CD1c-positive myeloid dendritic cell (primary cell): ENCODE results near the gene RBBP8.

Source experiments
- DNase-seq: peaks from one replicate; pipeline ENCODE4 v3.0.0-alpha.2; 2016; ENCODE audit errors: extremely low spot score

Gene RBBP8

GRCh38 chr18:22999212-22999611 is 66.1 kb downstream of the RBBP8 start:
- DNase-seq = no peak

GRCh38 chr18:22999647-23000046 is 66.5 kb downstream of the RBBP8 start:
- no peak for DNase-seq

GRCh38 chr18:23003289-23003688 is 70.2 kb downstream of the RBBP8 start:
- DNase-seq = no peak

- no peak for DNase-seq
Observed at GRCh38 chr18:23012249-23012648, 79.1 kb downstream of the RBBP8 start.

DNA sequence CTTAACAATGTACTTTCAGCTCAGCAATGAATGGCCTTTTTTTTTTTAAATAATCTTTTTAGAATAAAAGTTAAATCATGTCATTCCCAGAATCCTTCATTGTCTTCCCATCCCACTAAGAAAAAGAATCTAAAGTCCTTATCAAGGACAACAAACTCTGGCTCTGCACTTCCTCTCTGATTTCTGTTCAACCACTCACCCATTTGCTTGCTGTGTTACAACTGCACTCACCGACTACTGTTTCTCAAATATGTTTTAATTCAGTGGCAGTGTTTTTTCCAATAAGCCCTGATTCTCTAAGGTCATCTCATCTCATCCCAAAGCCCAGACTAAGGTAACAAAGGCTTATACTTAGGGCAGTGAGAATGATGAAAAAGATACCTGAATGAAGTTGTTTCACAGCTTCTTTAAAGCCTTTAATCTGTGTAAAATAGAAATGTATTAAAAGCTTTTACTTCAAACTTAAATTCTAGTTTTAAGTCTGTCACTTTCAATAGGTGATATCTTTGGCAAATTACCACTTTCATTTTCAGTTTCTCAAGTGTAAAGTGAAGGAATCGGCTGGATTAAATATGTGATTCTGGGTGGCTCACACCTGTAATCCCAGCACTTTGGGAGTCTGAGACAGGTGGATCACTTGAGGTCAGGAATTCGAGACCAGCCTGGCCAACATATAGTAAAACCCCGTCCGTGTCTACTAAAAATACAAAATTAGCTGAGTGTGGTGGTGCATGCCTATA is 87.6 kb downstream of the RBBP8 start:
- DNase-seq = no peak

- DNase-seq = no peak
Observed at GRCh38 chr18:23021623-23022022, 88.5 kb downstream of the RBBP8 start.

DNA sequence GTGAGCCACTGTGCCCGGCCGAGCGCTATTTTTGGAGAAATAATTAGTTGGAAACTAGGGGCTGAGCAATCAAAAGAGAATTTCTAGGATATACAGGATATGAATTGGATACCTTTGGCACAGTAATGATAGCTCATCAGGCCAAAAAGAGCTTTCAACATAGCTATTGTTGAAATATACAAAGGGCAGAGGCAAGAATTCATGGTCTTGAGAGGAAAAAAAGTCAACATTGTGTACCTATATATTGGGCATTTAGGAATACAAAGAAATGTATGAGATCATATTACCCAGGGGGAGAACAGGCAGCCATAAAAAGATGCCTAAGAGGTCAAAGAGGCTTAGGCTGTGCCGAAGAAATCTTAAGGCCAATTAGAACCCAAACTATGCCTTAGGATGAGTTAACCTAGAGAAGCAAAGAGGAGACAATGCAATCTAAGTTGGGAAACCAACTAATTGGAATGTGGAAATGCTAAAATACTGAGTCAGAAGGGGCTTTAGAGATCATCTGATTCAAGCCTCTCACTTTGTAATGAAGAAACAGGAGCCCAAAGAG is 99.0 kb downstream of the RBBP8 start:
- no peak for DNase-seq

GRCh38 chr18:23033056-23033455 is 99.9 kb downstream of the RBBP8 start:
- DNase-seq = no peak

DNA sequence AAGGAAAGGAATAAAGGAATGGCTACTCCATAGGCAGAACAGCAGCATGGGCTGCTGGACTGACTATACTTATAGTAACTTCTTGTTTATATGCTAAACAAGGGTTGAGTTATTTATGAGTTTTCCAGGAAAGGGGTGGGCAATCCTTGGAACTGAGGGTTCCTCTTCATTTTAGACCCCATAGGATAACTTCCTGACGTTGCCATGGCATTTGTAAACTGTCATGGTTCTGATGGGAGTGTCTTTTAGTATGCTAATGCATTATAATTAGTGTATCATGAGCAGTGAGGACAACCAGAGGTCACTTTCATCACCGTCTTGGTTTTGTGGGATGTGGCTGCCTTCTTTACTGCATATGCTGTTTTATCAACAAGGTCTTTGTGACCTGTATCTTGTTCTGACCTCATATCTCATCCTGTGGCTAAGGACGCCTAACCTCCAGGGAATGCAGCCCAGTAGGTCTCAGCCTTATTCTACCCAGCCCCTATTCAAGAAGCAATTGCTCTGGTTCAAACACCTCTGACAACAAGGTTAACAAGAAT is 103.6 kb downstream of the RBBP8 start:
- no peak for DNase-seq

- DNase-seq = no peak
Observed at GRCh38 chr18:23037646-23038045, 104.5 kb downstream of the RBBP8 start.

DNA sequence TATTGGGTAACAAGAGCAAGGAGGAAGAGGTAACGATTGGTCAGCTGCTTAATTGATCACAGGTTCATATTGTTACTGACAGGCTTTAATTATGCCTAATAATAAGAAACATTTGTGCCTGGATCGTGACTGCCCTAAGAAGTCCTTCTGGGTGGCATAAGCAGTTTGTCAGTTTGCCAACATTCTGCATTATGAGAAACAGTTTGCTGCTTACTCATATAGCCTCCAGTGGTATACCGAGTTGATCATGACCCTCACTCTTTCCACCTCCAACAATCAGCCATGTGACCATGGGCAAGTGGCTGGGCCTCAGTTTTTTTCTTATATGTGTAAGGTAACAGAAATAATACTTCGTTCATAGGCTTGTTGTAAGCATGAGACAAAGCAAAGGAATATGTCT is 105.6 kb downstream of the RBBP8 start:
- no peak for DNase-seq

DNA sequence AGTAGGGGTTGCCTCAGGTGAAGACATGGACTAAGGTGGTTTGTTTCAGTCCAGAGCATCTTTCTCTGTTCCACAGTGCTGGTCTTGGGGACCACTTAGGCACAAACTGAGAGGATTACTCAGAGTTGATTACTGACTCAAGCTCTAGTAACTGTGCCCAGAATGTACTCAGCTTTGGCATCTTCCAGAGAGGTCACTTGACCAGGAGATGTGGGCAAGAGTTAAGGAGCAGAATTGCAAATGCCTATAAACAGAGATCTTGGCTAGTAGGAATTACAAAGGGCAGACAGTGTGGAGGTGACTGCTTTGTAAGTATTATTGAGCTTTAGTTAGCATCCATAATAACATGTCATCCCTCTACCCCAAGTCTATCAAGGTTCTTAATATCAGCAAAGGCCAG is 109.0 kb downstream of the RBBP8 start:
- no peak for DNase-seq

DNA sequence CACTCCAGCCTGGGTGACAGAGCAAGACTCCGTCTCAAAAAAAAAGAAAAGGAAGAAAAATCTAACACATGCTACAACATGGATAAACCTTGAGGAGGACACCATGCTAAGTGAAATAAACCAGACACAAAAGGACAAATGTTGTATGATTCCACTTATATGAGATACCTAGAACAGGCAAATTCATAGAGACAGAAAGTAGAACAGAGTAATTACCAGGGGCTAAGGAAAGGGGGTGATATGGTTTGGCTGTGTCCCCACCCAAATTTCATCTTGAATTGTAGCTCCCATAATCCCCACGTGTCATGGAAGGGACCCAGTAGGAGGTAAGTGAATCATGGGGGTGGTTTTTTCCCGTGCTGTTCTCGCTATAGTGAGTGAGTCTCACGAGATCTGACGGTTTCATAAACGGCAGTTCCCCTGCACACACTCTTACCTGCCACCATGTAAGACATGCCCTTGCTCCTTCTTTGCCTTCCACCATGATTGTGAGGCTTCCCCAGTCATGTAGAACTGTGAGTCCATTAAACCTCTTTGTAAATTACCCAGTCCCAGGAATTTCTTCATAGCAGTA is 110.8 kb downstream of the RBBP8 start:
- DNase-seq = no peak

GRCh38 chr18:23049698-23050373 is 116.7 kb downstream of the RBBP8 start:
- no peak for DNase-seq

DNA sequence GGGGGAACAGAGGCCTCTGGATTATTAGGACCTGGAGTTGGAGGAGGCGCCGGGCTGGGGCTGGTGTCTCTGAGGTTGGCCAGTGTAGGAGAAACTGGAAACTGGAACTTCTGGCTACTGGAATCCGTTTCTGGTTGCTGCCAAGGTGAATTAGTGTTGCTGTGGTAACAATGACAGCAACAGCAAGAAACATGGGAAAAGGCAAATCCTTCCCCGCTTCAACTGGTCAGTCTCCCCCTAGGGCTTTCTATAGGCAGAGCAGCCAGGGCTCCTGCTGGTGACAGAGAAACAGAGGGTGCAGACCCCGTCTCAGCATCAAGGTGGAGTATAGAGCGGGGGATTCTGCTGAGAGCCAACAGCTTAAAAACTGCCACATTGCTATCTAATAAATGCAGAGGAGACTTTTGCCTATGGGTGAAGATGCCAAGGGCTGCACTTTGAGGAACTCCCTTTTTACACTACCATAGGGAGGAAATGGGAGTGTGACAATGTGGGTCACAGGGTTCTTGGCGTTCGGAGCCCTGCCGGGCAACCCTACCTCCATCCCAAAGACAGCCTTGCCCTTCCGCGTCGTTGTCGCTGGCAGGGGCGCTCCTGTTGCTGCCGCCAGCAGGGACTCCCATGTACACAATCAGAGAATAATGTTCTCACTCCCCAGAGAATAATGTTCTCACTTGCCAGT is 120.8 kb downstream of the RBBP8 start:
- DNase-seq = peak; percentile 47

DNA sequence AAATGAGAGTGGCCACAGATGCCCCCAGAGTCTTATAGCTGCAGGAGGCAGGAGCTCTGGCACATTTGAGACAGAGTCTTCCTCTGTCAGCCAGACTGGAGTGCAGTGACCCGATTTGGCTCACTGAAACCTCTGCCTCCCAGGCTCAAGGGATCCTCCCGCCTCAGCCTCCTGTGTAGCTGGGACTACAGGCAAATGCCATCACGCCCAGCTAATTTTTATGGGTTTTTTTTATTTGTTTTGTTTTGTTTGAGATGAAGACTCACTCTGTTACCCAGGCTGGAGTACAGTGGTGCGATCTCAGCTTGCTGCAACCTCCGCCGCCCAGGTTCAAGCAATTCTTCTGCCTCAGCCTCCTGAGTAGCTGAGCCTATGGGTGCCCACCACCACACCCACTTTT is 121.4 kb downstream of the RBBP8 start:
- DNase-seq = no peak

DNA sequence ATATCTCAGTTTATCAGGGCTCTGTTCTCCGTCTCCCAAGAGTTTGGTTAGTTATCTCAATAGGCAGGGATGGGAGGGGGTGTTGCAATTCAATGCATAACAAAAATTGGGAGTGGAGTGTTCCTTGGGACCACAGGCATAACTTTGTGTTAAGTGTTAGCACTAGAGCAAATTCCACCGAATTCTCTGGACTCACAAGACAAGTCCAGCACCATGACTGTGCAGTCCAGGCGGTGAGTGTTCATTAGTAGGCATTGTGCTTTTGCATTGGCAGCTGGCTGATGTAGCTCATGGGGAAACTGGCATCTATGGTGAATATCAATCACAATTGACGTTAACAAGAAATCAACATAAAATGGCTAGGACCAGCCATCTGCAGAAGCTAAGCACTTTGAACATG is 123.2 kb downstream of the RBBP8 start:
- no peak for DNase-seq

GRCh38 chr18:23057096-23057495 is 124.0 kb downstream of the RBBP8 start:
- no peak for DNase-seq

GRCh38 chr18:23058746-23059415 is 125.8 kb downstream of the RBBP8 start:
- no peak for DNase-seq

- DNase-seq = peak; percentile 48
Observed at GRCh38 chr18:23059541-23060465, 126.7 kb downstream of the RBBP8 start.
